MM.1S (cell line): ENCODE results near the gene SEMA4D.

ENCODE experiments used
- CTCF ChIP-seq: fragments of 300-600 bp; sonication (generic); IDR thresholded peaks from 2 replicates; pipeline ENCODE4 v1.5.1; 2016; ENCODE audit warnings: antibody characterized with exemption, low read length, mixed read lengths
- EZH2 ChIP-seq: fragments of 300-600 bp; sonication (generic); optimal IDR thresholded peaks from 2 replicates; pipeline ENCODE3; 2017; ENCODE audit warnings: low read depth, mild to moderate bottlenecking, antibody characterized with exemption, low read length, mixed read lengths
- EZH2phosphoT487 ChIP-seq: fragments of 300-600 bp; sonication (generic); IDR thresholded peaks from 2 replicates; pipeline ENCODE4 v1.6.1; 2018; ENCODE audit warnings: antibody characterized with exemption, low read length

GRCh38 chr9:89439571-89439970, 58.3 kb downstream of the SEMA4D start:
- no peak for TF ChIP-seq EZH2
- TF ChIP-seq CTCF: no peak
- no peak for TF ChIP-seq EZH2phosphoT487
